H9 (cell line): Measurements from ENCODE around the gene ABCC3. TPM values are rescaled to one million over a fixed set of nuclear protein-coding genes. Genes with fewer than 3 reads are reported as not detected.

Experiments
- DNase-seq: peaks from one replicate; pipeline ENCODE4 v3.0.0-alpha.2; 2017
- H2AFZ ChIP-seq: one replicate; pipeline ENCODE4 v1.6.1; 2013; ENCODE audit warnings: mild to moderate bottlenecking, low read length, control low read depth, moderate library complexity
- H2AK5ac ChIP-seq: 2 replicates; pipeline ENCODE4 v1.6.1; 2013; ENCODE audit warnings: low read length, control low read depth, mixed read lengths; ENCODE audit not compliant: insufficient read length
- H2BK120ac ChIP-seq: one replicate; pipeline ENCODE4 v1.6.1; 2013; ENCODE audit warnings: low read depth, mild to moderate bottlenecking, low read length, control low read depth, inconsistent platforms; ENCODE audit not compliant: poor library complexity, severe bottlenecking
- H2BK12ac ChIP-seq: 2 replicates; pipeline ENCODE4 v1.6.1; 2013; ENCODE audit warnings: low read length, control low read depth, mixed read lengths, low read depth; ENCODE audit not compliant: insufficient read length
- H2BK15ac ChIP-seq: 2 replicates; pipeline ENCODE4 v1.6.1; 2013; ENCODE audit warnings: low read depth, low read length, control low read depth
- H2BK20ac ChIP-seq: one replicate; pipeline ENCODE4 v1.6.1; 2013; ENCODE audit warnings: low read depth, mild to moderate bottlenecking, low read length, control low read depth, inconsistent platforms; ENCODE audit not compliant: poor library complexity, severe bottlenecking
- H2BK5ac ChIP-seq: 2 replicates; pipeline ENCODE4 v1.6.1; 2013; ENCODE audit warnings: low read length, control low read depth, mixed read lengths; ENCODE audit not compliant: insufficient read length
- H3K14ac ChIP-seq: 2 replicates; pipeline ENCODE4 v1.6.1; 2013; ENCODE audit warnings: low read length, control low read depth; ENCODE audit not compliant: insufficient read depth
- H3K18ac ChIP-seq: 2 replicates; pipeline ENCODE4 v1.6.1; 2013; ENCODE audit warnings: low read depth, mild to moderate bottlenecking, mixed read lengths, low read length, control low read depth; ENCODE audit not compliant: insufficient read length
- H3K23ac ChIP-seq: 2 replicates; pipeline ENCODE4 v1.6.1; 2013; ENCODE audit warnings: low read length, control low read depth, mixed read lengths, low read depth; ENCODE audit not compliant: insufficient read length
- H3K23me2 ChIP-seq: 2 replicates; pipeline ENCODE4 v1.6.1; 2013; ENCODE audit warnings: low read depth, mild to moderate bottlenecking, mixed read lengths, low read length, control low read depth; ENCODE audit not compliant: insufficient read length, poor library complexity, severe bottlenecking
- H3K27ac ChIP-seq: 2 replicates; pipeline ENCODE4 v1.5.1; 2013; ENCODE audit warnings: low read length, control low read depth, mixed read lengths, low read depth; ENCODE audit not compliant: insufficient read length
- H3K27me3 ChIP-seq: 2 replicates; pipeline ENCODE4 v1.6.1; 2013; ENCODE audit warnings: low read length, control low read depth, inconsistent platforms; ENCODE audit not compliant: insufficient read depth
- H3K4ac ChIP-seq: 2 replicates; pipeline ENCODE4 v1.6.1; 2013; ENCODE audit warnings: low read depth, mild to moderate bottlenecking, control low read depth, inconsistent platforms, low read length, moderate library complexity
- H3K4me1 ChIP-seq: 2 replicates; pipeline ENCODE4 v1.6.1; 2013; ENCODE audit warnings: low read length, control low read depth, inconsistent platforms; ENCODE audit not compliant: insufficient read depth
- H3K4me2 ChIP-seq: 2 replicates; pipeline ENCODE4 v1.6.1; 2013; ENCODE audit warnings: low read length, control low read depth, mixed read lengths; ENCODE audit not compliant: insufficient read length, insufficient read depth
- H3K56ac ChIP-seq: 2 replicates; pipeline ENCODE4 v1.6.1; 2013; ENCODE audit warnings: low read depth, mild to moderate bottlenecking, mixed read lengths, low read length, control low read depth; ENCODE audit not compliant: insufficient read length
- H3K79me1 ChIP-seq: 2 replicates; pipeline ENCODE4 v1.6.1; 2013; ENCODE audit warnings: low read depth, mild to moderate bottlenecking, moderate library complexity, low read length, control low read depth, inconsistent platforms; ENCODE audit not compliant: insufficient read depth, poor library complexity, severe bottlenecking
- H3K79me2 ChIP-seq: 2 replicates; pipeline ENCODE4 v1.6.1; 2013; ENCODE audit warnings: low read length, control low read depth, inconsistent platforms; ENCODE audit not compliant: insufficient read depth
- H3K9ac ChIP-seq: 2 replicates; pipeline ENCODE4 v1.6.1; 2013; ENCODE audit warnings: low read length, control low read depth, mixed read lengths; ENCODE audit not compliant: insufficient read length; ENCODE audit errors: extremely low read depth
- H3K9me3 ChIP-seq: one replicate; pipeline ENCODE4 v1.6.1; 2013; ENCODE audit warnings: low read depth, low read length, inconsistent platforms; ENCODE audit not compliant: control insufficient read depth
- H3T11ph ChIP-seq: one replicate; pipeline ENCODE4 v1.6.1; 2013; ENCODE audit warnings: mild to moderate bottlenecking, low read length, control low read depth, inconsistent platforms
- H4K20me1 ChIP-seq: one replicate; pipeline ENCODE4 v1.6.1; 2013; ENCODE audit not compliant: control insufficient read depth, insufficient read length, insufficient read depth
- H4K5ac ChIP-seq: 2 replicates; pipeline ENCODE4 v1.6.1; 2013; ENCODE audit warnings: low read depth, mild to moderate bottlenecking, mixed read lengths, low read length, control low read depth; ENCODE audit not compliant: insufficient read length
- H4K8ac ChIP-seq: replicated peaks from 2 replicates; pipeline ENCODE4 v1.6.1; 2013; ENCODE audit warnings: low read length, control low read depth, mixed read lengths, low read depth; ENCODE audit not compliant: insufficient read length
- H4K91ac ChIP-seq: 2 replicates; pipeline ENCODE4 v1.6.1; 2013; ENCODE audit warnings: low read depth, mild to moderate bottlenecking, moderate library complexity, mixed read lengths, low read length, control low read depth; ENCODE audit not compliant: insufficient read length
- H3K27ac Mint-ChIP-seq, 3 experiments: 2 replicates in 2 of 3; 3 replicates in 1 of 3; pipeline ENCODE4 v1.8.0; 2020 to 2021; ENCODE audit warnings: mixed read lengths in 3 of 3, mild to moderate bottlenecking in 1 of 3, moderate library complexity in 1 of 3
- H3K27me3 Mint-ChIP-seq: 2 replicates; pipeline ENCODE4 v1.8.0; 2021; ENCODE audit warnings: low read depth, mild to moderate bottlenecking, moderate library complexity, mixed read lengths
- H3K36me3 Mint-ChIP-seq, 3 experiments: 2 replicates in 2 of 3; 3 replicates in 1 of 3; pipeline ENCODE4 v1.8.0; 2020 to 2021; ENCODE audit warnings: low read depth in 3 of 3, mixed read lengths in 3 of 3; ENCODE audit not compliant: insufficient read depth in 1 of 3
- H3K4me1 Mint-ChIP-seq, 2 experiments: 2 replicates each; pipeline ENCODE4 v1.8.0; 2020; ENCODE audit warnings: mixed read lengths in 2 of 2
- H3K4me3 Mint-ChIP-seq, 2 experiments: 2 replicates in 1 of 2; 3 replicates in 1 of 2; pipeline ENCODE4 v1.8.0; 2020 to 2021; ENCODE audit warnings: mild to moderate bottlenecking in 2 of 2, mixed read lengths in 2 of 2, moderate library complexity in 1 of 2
- H3K9me3 Mint-ChIP-seq, 2 experiments: 2 replicates in 1 of 2; 3 replicates in 1 of 2; pipeline ENCODE4 v1.8.0; 2020; ENCODE audit warnings: mild to moderate bottlenecking in 2 of 2, mixed read lengths in 2 of 2, moderate library complexity in 1 of 2
- WGBS: extraction: QIAGEN DNeasy Blood & Tissue Kit; methylation state at CpG from one replicate; pipeline ENCODE4 v1.1.7; 2013; ENCODE audit warnings: missing lambda C conversion rate, low lambda C conversion rate, mixed read lengths; ENCODE audit not compliant: insufficient read length; ENCODE audit errors: extremely low coverage; 5-methylcytosine and 5-hydroxymethylcytosine counted together
- total RNA-seq: library from RNA; stranded (reverse); gene quantifications from 2 replicates; pipeline ENCODE4 v1.2.1, GENCODE V29; 2021
- TF ChIP-seq, protein P1 (sequence below): fragments of 200-600 bp; sonication (generic); conservative IDR thresholded peaks from 3 replicates; pipeline ENCODE4 v1.8.0; 2021; ENCODE audit warnings: antibody characterized with exemption, mild to moderate bottlenecking

ABCC3 gene
- total RNA-seq, 1 experiment from 2014 or later = 0.31 TPM

DNA sequence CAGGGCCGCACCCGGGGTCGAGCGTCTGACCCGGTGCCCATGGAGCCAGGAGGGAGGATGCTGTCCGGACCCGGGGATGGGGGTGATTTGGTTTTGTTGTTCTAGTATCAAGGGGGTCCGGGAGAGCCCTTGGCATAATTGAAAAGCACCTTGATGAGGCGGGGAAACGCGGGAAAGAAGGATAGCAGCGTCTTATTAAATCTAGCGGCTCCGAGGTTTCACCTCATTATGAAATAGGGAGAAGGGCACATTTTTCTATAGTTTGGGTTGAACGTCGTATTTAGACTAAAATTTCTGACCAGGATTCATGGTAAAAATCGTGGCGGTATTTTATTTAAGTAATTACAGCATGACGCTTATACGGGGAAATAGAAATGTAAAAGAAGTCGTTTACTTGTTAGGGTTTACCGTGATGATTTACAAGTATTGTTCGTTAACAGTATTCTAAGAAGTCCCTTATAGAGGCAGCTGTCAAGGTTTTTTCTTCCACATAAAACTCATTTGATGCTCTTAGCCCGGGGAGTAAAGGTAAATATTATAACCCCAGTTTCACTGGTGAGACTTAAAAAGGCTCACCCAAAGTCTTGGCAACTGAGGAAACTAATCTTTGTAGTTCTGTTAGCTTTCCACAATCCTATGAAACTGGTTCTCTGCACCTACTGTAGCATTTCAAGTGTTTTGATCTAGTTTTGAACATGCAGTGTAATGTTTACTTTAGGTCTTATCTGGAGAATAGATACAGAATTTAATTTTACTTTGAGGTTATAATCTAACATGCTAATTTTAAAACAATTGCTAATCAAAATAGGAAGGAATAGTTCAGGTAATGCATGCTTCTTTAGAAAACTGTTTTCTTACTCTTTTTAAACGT is 85.5 kb downstream of the ABCC3 start:
- DNase-seq = no peak
- no peak overlapping the region for H2BK120ac ChIP-seq
- H2BK5ac ChIP-seq = no peak overlapping the region
- no peak overlapping the region for H3K56ac ChIP-seq
- no peak overlapping the region for H2BK15ac ChIP-seq
- no peaks in the 10 kb centered on the region for H4K20me1 ChIP-seq
- peaks cover 16% of the 10 kb centered on the region for H3K23me2 ChIP-seq
- H3K18ac ChIP-seq = peak overlapping the region; percentile 98
- no peak overlapping the region for H2BK12ac ChIP-seq
- no peak overlapping the region for H3K23ac ChIP-seq
- TF ChIP-seq, protein P1, sequence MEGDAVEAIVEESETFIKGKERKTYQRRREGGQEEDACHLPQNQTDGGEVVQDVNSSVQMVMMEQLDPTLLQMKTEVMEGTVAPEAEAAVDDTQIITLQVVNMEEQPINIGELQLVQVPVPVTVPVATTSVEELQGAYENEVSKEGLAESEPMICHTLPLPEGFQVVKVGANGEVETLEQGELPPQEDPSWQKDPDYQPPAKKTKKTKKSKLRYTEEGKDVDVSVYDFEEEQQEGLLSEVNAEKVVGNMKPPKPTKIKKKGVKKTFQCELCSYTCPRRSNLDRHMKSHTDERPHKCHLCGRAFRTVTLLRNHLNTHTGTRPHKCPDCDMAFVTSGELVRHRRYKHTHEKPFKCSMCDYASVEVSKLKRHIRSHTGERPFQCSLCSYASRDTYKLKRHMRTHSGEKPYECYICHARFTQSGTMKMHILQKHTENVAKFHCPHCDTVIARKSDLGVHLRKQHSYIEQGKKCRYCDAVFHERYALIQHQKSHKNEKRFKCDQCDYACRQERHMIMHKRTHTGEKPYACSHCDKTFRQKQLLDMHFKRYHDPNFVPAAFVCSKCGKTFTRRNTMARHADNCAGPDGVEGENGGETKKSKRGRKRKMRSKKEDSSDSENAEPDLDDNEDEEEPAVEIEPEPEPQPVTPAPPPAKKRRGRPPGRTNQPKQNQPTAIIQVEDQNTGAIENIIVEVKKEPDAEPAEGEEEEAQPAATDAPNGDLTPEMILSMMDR = no peak
- no peak overlapping the region for H3T11ph ChIP-seq
- no peaks in the 10 kb centered on the region for H3K9me3 ChIP-seq
- H4K91ac ChIP-seq = no peak overlapping the region
- Mint-ChIP-seq H3K9me3 (no peaks in the 10 kb centered on the region), H3K36me3 (peaks cover 0 to 14% (median 6%) of the 10 kb centered on the region in 3 experiments; a peak in 6 of 7 replicates), H3K4me3 (peak overlapping the region; percentile 97 to 98), H3K27me3 (no peaks in the 10 kb centered on the region), H3K27ac (peak overlapping the region; percentile 100), H3K4me1 (peaks cover 23 to 24% of the 10 kb centered on the region in 2 experiments)
- peak overlapping the region; percentile 99; the same call in 1 of the 2 replicates for H3K14ac ChIP-seq
- peak overlapping the region; percentile 98 for H3K9ac ChIP-seq
- no peak overlapping the region for H2AK5ac ChIP-seq
- H4K5ac ChIP-seq = no peak overlapping the region
- no peak overlapping the region for H3K4ac ChIP-seq
- H2BK20ac ChIP-seq = no peak overlapping the region
- no peaks in the 10 kb centered on the region for H3K27me3 ChIP-seq
- H3K4me2 ChIP-seq = peak overlapping the region; percentile 59
- H2AFZ ChIP-seq = no peak overlapping the region
- H3K79me2 ChIP-seq = peaks cover 48% of the 10 kb centered on the region
- H3K4me1 ChIP-seq = peaks cover 4% of the 10 kb centered on the region; the same call in 1 of the 2 replicates
- no peak overlapping the region for H3K27ac ChIP-seq
- no CpG with 5 or more reads among the region's 25 CpGs for WGBS
- no peaks in the 10 kb centered on the region for H3K79me1 ChIP-seq
- H4K8ac ChIP-seq = no peak overlapping the region
